Keratinocyte (primary cell): Measurements from ENCODE around the gene ULK3.

ENCODE experiments used
- CTCF ChIP-seq, 3 experiments: IDR thresholded peaks in 1 of 3; conservative IDR thresholded peaks in 1 of 3; optimal IDR thresholded peaks in 1 of 3; 2 replicates in 2 of 3; 3 replicates in 1 of 3; pipeline versions ENCODE3 to v1.5.1; 2011; ENCODE audit warnings: low read length in 3 of 3, mild to moderate bottlenecking in 3 of 3, moderate library complexity in 2 of 3, control low read depth in 1 of 3, inconsistent platforms in 1 of 3; ENCODE audit not compliant: insufficient read depth in 2 of 3; ENCODE audit errors: extremely low read depth in 1 of 3
- EZH2 ChIP-seq: IDR thresholded peaks from one replicate; pipeline ENCODE4 v1.6.1; 2012; ENCODE audit warnings: inconsistent platforms, mild to moderate bottlenecking, low read length, moderate library complexity

GRCh38 chr15:74808078-74808839, 34.7 kb downstream of the ULK3 start:
- TF ChIP-seq CTCF (optimal IDR thresholded peaks at IDR 0.05 in 1 of 3, IDR thresholded peaks at IDR 0.05 in 1 of 3, conservative IDR thresholded peaks at IDR 0.05 in 1 of 3; ENCODE audit: extremely low read depth in 1 of 3, insufficient read depth in 2 of 3, low read length in 3 of 3) (no peak), EZH2 (no peak)
